GM18907 (cell line): ENCODE results near the gene APOBEC3A.

ENCODE experiments used
- ATAC-seq: cut with Tn5 transposase; IDR thresholded peaks from one replicate; pipeline ENCODE4 v1.9.1; 2021; ENCODE audit warnings: mild to moderate bottlenecking, moderate library complexity; ENCODE audit not compliant: unreplicated experiment

APOBEC3A gene

DNA sequence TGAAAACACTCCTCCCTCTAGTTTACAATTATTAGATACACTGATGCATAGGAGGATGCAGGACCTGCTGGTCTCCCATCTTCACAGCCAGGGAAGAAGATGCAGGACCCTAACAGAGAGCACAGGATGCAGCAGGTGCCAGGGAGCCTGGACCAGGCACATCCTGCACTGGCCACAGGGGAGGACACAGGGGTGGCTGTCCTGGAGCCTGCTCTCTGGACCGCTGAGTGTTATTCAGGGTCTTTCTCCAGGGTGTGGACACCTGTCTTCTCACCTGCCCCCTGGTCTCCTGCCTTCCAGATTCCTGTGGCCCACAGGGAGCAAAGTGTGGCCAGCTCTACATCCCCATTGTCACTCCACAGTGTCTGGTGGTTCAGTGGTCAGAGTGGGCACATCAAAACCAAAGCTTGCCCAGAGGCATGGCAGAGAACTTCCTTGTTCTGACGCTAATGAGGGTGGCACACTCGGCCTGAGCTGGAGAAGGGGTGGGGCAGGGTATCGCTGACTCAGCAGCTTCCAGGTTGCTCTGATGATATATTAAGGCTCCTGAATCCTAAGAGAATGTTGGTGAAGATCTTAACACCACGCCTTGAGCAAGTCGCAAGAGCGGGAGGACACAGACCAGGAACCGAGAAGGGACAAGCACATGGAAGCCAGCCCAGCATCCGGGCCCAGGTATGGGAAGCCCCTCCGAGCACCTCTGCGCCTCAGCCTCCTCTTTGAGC is at the start of gene APOBEC3A:
APOBEC3A (plus strand) TSS at position 564 of the 725 bp plus-strand sequence; CDS start at position 647, 83 bp downstream.
- no peak for ATAC-seq

DNA sequence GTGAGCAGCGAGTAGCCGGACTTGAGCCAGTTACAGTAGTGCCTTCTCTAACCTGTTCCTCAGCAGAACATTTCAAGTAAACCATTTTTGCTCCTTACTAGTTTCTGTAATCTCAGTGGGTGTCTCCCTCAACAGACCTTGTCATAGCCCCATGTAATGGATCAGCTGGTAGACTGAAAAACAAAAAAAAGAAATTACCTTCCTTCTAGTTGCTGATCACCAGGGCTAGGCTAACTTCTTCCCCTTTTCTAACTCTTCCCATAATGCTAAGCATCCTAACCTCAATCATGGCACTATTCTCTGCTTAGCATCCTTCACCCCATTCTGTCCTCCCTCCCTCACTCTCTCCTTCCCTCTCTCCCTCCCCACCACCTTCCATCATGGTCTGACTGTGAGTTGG is 49.6 kb upstream of the APOBEC3A start:
- no peak for ATAC-seq

GRCh38 chr22:38911434-38911833 is 46.0 kb upstream of the APOBEC3A start:
- ATAC-seq: no peak

- no peak for ATAC-seq
Measured at GRCh38 chr22:38919631-38920190, 37.7 kb upstream of the APOBEC3A start.

- no peak for ATAC-seq
Measured at GRCh38 chr22:38921120-38921519, 36.3 kb upstream of the APOBEC3A start.

DNA sequence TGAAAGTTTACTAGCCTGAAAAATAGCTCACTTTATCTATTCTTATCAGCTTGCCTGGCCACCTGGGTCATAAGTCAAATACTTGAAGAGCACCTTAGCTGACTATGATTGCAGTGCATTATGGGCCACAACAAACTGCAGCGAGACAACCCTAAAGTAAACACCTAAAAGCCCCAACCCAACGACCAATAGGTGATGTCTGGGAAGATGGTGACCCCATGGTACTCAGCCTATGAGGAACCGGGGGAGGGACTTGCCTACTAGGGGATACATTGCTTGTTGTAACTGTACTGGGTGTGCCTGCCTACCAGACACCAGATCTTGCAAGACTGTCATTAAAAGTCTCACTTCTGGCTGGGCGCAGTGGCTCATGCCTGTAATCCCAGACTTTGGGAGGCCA is 35.6 kb upstream of the APOBEC3A start:
- ATAC-seq: no peak

DNA sequence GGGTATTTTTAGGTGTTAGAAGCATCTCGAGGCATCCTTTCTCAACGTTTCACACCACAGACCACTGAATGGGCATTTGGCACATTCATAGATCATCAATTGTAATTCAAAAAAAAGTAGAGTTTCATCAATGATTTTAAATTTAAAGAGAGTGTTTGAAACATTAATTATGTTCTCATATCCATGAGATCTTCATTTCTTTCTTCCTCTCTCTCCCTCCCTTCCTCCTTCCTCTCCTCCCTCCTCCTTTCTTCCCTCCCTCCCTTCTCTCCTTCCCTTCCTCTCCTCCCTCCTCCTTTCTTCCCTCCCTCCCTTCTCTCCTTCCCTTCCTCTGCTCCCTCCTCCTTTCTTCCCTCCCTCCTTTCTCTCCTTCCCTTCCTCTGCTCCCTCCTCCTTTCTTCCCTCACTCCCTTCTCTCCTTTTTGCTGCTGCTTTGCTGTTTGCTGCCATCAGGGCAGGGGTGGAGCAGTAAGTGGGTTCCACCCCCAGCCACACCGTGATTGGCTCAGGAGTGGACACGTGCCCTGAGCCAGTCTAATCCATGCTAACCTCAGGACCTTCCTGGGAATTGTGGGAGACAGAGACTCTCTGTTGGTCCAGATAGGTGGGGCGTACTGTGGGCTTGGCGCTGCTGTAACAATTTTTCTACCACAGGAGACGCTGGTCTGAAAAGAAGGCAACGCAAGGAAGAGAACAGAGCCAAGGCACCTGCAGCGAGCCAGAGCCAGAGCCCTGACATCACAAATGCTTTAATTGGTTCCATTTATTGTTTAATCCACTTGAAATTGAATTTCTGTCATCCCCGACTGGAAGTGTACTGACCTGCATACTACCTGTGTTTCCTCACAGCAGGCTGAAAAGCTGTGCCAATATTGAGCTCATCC is 33.7 kb upstream of the APOBEC3A start:
- no peak for ATAC-seq

DNA sequence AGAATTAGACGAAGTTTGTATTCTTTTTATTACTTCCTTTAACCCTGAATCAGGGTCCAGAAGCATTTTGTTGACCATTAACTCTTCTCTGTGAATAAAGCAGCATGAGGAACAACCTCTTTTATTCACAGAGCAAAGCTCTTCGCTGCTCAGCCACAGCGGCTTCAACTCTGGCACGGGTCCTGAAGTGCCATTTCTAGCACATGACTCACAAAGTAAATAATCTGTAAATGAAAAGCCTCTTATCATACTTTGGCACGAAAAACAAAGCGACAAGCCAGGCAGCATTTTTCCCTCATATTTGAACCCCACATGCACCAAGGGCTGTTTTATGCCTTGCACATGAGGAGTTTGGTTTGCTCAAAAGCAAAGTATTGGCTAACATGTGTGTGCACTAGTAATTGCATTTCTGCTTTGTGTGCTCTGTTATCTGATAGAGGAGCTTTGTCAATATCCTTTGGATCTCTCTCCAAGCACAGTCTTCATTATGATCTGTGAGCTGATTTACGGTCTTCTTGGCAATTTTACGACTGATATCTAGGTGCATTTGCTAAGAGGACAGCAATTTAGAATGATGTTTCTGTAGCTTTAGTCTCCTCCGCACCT is 33.0 kb upstream of the APOBEC3A start:
- no peak for ATAC-seq

DNA sequence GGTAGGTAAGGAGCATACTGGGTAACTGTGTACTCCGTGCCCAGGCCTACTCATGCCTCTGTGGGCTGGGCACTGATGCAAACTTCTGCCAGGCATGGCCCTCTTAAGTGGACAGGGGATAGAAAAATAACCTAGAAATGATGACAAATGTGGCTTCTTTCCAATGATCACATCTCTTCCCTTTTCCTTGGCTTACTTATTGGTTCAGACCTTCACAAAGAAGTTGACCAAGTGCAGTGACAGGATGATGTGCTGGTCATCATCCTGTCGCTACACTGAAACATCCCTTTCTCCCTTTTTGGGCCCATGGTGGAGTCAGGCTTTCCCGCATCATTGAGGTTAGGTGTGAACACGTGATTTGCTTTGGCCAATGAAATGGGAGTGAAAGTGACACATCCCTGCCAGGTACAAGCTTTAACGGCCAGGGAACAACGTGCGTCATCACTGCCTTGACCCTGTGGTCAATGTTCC is 31.8 kb upstream of the APOBEC3A start:
- ATAC-seq: no peak

DNA sequence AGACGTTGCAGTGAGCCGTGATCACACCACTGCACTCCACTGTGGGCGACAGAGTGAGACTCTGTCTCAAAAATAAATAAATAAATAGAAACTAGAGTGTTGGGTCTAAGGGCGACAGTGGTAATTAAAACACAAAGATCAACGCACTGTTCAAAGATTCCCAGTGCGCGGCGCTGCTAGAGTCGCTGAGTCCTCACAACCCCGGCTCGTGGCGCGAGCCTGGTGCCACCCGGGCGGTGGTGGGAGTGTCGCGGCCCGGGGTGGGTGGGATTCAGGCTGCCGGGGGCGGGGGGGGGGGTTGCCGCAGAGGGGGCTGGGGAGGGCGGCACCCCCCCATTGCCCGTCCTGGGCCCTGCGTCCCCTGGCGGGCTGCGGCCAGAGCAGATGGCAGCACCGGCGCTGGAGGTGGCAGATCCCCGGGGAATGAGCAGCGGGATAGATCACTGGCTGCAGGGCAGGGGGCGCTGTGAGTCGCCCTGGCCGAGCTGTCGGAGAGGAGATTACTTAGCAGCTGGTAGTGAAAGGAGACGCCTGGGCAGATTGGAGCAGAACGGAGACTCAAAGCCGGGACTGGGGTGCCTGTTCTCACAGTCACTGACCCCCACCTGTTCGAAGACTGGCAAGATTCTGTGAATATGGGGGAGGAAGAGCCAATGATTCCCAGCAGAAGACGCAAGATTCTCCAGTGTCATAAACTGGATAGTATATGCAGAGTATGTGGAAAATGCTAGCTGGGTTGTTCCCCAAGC is 30.2 kb upstream of the APOBEC3A start:
- no peak for ATAC-seq

DNA sequence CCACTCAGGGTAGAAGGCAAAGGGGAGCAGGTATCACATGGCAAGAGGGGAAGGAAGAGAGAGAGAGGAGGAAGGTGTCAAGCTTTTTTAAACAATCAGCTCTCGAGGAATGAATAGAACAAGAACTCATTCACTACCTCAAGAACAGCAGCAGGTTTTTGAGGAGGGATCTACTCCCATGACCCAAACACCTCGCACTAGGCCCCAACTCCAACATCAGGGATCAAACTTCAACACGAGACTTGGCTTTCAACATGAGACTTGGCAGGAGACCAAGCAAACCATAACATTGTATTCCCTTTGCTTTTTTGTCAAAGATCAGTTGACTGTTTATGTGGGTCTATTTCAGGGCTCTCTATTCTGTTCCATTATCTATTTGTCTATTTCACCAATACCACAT is 26.9 kb upstream of the APOBEC3A start:
- no peak for ATAC-seq

GRCh38 chr22:38935023-38935422 is 22.4 kb upstream of the APOBEC3A start:
- ATAC-seq: no peak

GRCh38 chr22:38935616-38936015 is 21.8 kb upstream of the APOBEC3A start:
- no peak for ATAC-seq

DNA sequence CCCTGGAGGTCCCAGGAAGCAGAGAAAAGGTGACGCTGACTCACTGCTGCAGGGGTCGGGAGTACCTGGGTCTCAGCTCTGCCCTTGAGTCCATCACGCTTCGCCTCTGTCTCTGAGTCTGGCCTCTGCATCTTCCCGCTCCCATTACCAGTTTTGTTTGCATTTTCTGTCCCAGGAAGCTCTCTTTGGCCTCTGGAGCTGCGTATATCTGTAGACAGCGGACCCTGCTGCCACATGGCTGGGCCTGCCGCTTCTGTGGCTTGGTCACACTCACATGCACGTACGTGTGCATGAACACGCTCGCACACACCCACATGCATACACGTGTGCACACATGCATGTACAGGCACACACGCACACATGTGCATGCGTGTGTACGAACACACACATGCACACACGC is 20.8 kb upstream of the APOBEC3A start:
- no peak for ATAC-seq

GRCh38 chr22:38937036-38937435 is 20.4 kb upstream of the APOBEC3A start:
- no peak for ATAC-seq

- ATAC-seq: no peak
Measured at GRCh38 chr22:38937541-38937940, 19.9 kb upstream of the APOBEC3A start.

DNA sequence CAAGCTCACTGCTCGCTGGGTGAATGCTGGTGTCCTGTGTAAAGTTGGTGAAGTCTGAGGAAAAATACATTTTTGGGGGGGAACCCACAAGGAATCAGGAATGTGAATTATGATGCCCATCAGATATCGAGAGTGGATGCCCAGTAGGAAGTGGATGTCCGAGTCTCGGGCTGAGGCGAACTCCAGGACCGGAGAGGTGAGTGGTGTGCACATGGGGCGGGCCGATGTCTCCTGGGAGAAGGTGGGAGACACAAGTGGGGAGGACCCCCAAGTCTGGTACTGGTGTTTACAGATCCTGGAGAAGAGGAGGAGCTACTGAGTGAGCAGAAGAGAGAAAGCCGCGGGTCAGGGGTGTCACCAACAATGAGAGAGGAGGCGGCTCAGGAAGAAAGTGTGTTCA is 19.2 kb upstream of the APOBEC3A start:
- no peak for ATAC-seq

DNA sequence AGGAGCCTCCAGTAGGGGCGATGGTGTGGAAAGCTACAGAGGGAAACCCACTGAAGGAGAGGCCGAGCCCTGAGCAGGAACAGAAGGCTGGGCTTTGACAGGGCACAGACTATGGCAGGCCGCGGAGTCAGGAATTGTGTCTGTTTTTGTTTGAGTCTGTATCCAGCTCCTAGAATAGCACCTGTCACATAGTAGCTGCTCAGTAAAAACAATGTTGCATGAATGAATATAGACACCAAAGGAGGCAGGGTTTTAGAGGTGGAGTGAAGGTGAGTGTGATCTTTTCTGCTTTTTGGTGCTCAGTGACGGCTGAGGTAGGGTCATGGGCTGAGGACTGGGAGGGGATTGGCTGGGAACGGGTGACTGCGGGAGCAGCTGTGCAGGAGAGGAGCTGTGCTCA is 18.5 kb upstream of the APOBEC3A start:
- ATAC-seq: no peak

- ATAC-seq: peak; percentile 29
Measured at GRCh38 chr22:38940811-38941384, 16.5 kb upstream of the APOBEC3A start.

DNA sequence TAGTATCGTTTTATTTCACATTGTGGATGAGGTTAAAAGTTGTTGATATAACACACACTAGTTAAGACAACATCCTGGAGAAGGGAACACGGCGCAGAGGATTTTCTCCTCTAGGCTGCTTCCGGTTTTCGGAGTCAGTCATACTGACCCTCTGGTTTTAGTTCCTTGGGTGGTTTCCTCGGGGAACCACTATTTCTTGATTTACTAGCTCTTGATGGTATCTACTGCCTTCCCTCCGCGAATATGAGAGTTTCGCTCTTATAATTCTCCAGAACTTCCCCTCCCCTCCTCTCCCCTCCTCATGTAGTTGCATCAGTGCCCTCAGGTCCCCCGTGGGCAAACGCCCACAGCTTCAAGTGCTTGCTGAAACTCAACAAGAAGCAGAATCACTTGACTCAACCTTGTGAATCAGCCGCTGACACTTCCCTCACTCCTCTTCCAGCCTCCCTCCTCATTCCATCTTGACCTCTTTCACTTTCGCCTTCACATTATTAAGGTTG is 15.9 kb upstream of the APOBEC3A start:
- peak; percentile 66 for ATAC-seq
